GM21390 (cell line): Measurements from ENCODE around the gene MRFAP1L1.

ENCODE experiments used
- ATAC-seq: cut with Tn5 transposase; IDR thresholded peaks from one replicate; pipeline ENCODE4 v1.9.1; 2021; ENCODE audit not compliant: unreplicated experiment

The MRFAP1L1 gene

GRCh38 chr4:6663596-6664393, 45.9 kb downstream of the MRFAP1L1 start:
- ATAC-seq = no peak

- ATAC-seq = no peak
Observed at GRCh38 chr4:6662591-6662990, 47.1 kb downstream of the MRFAP1L1 start.

GRCh38 chr4:6660430-6660829, 49.2 kb downstream of the MRFAP1L1 start:
- ATAC-seq = no peak

- ATAC-seq = no peak
Observed at GRCh38 chr4:6659897-6660296, 49.8 kb downstream of the MRFAP1L1 start.

- no peak for ATAC-seq
Observed at GRCh38 chr4:6658597-6659075, 51.0 kb downstream of the MRFAP1L1 start.

GRCh38 chr4:6658209-6658595, 51.5 kb downstream of the MRFAP1L1 start:
- no peak for ATAC-seq
